PC-3 (cell line): ENCODE measurements around the gene LTBP3.

ENCODE experiments used
- EZH2 ChIP-seq: fragments of 300-600 bp; sonication (generic); IDR thresholded peaks from one replicate; pipeline ENCODE4 v1.6.1; 2017; ENCODE audit warnings: antibody characterized with exemption, mild to moderate bottlenecking, low read length; ENCODE audit not compliant: unreplicated experiment
- EZH2phosphoT487 ChIP-seq: fragments of 300-600 bp; sonication (generic); IDR thresholded peaks from 2 replicates; pipeline ENCODE4 v1.6.1; 2018; ENCODE audit warnings: mild to moderate bottlenecking, antibody characterized with exemption, low read length, borderline replicate concordance
- TF ChIP-seq, protein P1 (sequence below): fragments of 300-600 bp; sonication (generic); conservative IDR thresholded peaks from 2 replicates; pipeline ENCODE4 v1.5.1; 2017; ENCODE audit warnings: antibody characterized with exemption, low read depth, mild to moderate bottlenecking, low read length

DNA sequence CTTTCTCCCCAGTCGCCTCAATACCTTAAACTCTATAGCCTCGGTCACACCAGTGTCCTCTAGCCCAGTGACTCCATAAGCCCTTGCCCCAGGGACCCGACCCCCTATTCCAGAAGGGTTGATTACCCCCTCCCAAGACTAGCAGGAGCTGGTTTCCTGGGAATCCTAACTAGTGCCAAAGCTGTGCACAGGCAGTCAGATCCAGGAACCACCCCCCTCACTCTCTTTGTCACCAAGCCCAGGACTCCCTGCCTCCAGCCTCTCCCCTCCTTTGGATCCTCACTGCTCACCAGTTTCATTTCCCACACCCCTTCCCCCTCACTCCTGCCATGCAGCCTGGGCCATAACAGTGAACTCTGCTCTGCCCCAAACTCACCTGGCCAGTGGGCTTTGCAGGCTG lies 9.8 kb downstream of the LTBP3 start:
- TF ChIP-seq, protein P1, sequence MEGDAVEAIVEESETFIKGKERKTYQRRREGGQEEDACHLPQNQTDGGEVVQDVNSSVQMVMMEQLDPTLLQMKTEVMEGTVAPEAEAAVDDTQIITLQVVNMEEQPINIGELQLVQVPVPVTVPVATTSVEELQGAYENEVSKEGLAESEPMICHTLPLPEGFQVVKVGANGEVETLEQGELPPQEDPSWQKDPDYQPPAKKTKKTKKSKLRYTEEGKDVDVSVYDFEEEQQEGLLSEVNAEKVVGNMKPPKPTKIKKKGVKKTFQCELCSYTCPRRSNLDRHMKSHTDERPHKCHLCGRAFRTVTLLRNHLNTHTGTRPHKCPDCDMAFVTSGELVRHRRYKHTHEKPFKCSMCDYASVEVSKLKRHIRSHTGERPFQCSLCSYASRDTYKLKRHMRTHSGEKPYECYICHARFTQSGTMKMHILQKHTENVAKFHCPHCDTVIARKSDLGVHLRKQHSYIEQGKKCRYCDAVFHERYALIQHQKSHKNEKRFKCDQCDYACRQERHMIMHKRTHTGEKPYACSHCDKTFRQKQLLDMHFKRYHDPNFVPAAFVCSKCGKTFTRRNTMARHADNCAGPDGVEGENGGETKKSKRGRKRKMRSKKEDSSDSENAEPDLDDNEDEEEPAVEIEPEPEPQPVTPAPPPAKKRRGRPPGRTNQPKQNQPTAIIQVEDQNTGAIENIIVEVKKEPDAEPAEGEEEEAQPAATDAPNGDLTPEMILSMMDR: no peak
- TF ChIP-seq EZH2phosphoT487 (no peak), EZH2 (no peak)
